Fibroblast of skin of scalp (primary cell): ENCODE measurements around the gene OR1J1.
A peak's percentile ranks its signal among the peaks of the same experiment; 100 is the strongest.

Experiments
- DNase-seq: peaks from one replicate; pipeline ENCODE4 v3.0.0-alpha.2; 2013

The OR1J1 gene

DNA sequence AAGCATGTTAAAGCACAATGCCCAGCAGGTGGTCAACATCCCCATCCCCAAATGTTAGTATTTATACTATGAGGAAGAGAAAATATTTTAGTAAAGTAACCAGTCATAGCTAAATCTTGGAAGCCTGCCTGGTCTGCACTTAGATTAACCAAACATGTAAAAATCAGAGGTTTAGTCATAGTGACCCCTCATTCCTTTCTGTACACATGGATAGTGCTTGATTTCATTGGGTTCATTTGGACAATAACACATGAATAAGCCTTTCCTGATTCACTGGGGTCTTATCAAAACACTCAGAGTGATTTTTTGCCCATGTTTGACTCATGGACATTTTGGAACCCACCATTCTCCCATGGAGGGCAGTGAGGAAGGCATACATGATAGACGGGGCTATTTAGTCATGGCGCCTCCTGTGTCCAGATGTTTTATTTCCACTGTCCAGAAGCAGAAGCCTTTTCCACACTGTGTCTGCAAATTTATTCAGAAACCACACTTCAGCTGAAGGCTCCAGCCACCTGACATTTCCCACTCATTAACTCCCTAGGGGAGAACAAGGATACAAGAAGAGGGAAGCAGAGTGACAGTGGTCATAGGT, 32.5 kb downstream of the OR1J1 start:
- peak; percentile 87 for DNase-seq

DNA sequence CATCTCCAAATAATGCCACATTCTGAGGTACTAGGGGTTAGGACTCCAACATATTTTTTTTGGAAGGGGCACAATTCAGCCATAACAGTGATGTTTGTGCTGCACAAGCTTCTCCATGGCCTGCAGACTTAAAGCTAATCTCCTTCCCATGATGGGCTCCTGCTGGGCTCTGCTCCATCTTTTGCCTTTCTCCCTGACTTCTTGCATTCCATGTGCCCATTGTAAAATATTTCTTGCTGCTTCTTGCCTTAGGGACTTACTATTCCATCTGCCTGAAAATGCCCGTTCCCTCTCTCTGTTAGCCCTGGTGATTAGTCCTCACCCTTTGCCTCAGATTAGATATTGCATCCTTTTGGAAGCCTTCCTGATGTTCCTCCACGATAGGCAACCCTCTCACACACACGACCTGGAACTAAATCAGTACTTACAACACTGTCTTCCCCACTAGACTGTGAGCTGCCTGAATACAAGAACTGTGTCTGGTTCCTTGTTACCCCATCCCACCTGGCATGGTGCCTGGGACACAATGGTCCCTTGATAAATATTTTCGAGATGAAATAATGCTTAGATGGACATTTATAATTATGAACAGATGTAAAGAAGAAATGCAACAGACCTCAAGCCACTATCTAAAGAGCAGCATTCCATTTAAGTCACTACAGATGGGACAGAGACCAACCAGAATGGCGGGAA, 33.5 kb downstream of the OR1J1 start:
- peak; percentile 92 for DNase-seq

DNA sequence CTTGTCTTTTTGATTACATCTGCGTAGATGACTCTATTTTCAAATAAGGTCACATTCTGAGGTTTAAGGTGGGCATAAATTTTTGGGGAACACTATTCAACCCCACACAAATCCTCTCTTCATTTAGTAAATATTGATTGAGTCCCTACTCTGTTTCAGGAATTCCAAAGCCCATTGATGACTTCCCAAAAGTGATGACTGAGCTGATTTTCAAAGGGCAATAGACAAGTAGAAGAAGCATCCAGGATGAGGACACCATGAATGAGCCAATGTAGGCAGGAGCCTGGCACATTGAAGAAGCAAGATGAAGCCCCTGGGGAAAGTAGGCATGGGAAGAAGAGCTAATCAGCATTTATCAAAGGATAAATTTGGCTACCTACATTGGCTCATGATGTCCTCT, 35.2 kb downstream of the OR1J1 start:
- DNase-seq, result no peak
